Tibial artery (tissue), 4 donors: ENCODE results near the gene CASKIN2.
A peak's percentile ranks its signal among the peaks of the same experiment; 100 is the strongest.

ENCODE experiments used
- DNase-seq, 2 donors: peaks; one replicate each; pipeline ENCODE4 v3.0.0-alpha.2; 2019
- H3K27ac ChIP-seq, 2 donors: fragments of 200-600 bp; sonication (generic) in 1 of 2; 1 replicate in 1 of 2; 2 replicates in 1 of 2; pipeline ENCODE4 v1.5.1; 2018 to 2019; ENCODE audit warnings: mild to moderate bottlenecking in 1 of 2
- H3K27me3 ChIP-seq, 2 donors: fragments of 200-600 bp; sonication (generic) in 1 of 2; one replicate each; pipeline versions ENCODE4 v1.5.1 to v1.6.0; 2016 to 2019
- H3K36me3 ChIP-seq, 3 donors: fragments of 200-600 bp; sonication (generic) in 2 of 3; one replicate each; pipeline ENCODE4 v1.5.1; 2016 to 2019; ENCODE audit warnings: mild to moderate bottlenecking in 2 of 3
- H3K4me1 ChIP-seq, 4 donors: fragments of 200-600 bp; sonication (generic) in 2 of 4; 1 replicate in 3 of 4; 2 replicates in 1 of 4; pipeline ENCODE4 v1.5.1; 2016 to 2019
- H3K4me3 ChIP-seq, 2 donors: fragments of 200-600 bp; sonication (generic) in 1 of 2; 1 replicate in 1 of 2; 2 replicates in 1 of 2; pipeline ENCODE4 v1.5.1; 2018 to 2019; ENCODE audit warnings: mild to moderate bottlenecking in 2 of 2
- H3K9me3 ChIP-seq, 3 donors: fragments of 200-600 bp; sonication (generic) in 1 of 3; one replicate each; pipeline ENCODE4 v1.5.1; 2016 to 2019
- intact Hi-C: fragments of 100-400 bp; cut with DNase I; formaldehyde crosslinking; loops from one replicate; pipeline ENCODE4 v1.15.0; 2023; ENCODE audit warnings: low total_unique reads
- TF ChIP-seq, protein P1 (sequence below), 2 experiments: fragments of 200-600 bp in 1 of 2; fragments of 450-650 bp in 1 of 2; IDR thresholded peaks; one replicate each; pipeline ENCODE4 v1.5.1; 2017 to 2019; ENCODE audit warnings: antibody characterized with exemption in 2 of 2, mild to moderate bottlenecking in 1 of 2, moderate library complexity in 1 of 2

CASKIN2 gene, protein sequence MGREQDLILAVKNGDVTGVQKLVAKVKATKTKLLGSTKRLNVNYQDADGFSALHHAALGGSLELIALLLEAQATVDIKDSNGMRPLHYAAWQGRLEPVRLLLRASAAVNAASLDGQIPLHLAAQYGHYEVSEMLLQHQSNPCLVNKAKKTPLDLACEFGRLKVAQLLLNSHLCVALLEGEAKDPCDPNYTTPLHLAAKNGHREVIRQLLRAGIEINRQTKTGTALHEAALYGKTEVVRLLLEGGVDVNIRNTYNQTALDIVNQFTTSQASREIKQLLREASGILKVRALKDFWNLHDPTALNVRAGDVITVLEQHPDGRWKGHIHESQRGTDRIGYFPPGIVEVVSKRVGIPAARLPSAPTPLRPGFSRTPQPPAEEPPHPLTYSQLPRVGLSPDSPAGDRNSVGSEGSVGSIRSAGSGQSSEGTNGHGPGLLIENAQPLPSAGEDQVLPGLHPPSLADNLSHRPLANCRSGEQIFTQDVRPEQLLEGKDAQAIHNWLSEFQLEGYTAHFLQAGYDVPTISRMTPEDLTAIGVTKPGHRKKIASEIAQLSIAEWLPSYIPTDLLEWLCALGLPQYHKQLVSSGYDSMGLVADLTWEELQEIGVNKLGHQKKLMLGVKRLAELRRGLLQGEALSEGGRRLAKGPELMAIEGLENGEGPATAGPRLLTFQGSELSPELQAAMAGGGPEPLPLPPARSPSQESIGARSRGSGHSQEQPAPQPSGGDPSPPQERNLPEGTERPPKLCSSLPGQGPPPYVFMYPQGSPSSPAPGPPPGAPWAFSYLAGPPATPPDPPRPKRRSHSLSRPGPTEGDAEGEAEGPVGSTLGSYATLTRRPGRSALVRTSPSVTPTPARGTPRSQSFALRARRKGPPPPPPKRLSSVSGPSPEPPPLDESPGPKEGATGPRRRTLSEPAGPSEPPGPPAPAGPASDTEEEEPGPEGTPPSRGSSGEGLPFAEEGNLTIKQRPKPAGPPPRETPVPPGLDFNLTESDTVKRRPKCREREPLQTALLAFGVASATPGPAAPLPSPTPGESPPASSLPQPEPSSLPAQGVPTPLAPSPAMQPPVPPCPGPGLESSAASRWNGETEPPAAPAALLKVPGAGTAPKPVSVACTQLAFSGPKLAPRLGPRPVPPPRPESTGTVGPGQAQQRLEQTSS (N-terminal part only)

DNA sequence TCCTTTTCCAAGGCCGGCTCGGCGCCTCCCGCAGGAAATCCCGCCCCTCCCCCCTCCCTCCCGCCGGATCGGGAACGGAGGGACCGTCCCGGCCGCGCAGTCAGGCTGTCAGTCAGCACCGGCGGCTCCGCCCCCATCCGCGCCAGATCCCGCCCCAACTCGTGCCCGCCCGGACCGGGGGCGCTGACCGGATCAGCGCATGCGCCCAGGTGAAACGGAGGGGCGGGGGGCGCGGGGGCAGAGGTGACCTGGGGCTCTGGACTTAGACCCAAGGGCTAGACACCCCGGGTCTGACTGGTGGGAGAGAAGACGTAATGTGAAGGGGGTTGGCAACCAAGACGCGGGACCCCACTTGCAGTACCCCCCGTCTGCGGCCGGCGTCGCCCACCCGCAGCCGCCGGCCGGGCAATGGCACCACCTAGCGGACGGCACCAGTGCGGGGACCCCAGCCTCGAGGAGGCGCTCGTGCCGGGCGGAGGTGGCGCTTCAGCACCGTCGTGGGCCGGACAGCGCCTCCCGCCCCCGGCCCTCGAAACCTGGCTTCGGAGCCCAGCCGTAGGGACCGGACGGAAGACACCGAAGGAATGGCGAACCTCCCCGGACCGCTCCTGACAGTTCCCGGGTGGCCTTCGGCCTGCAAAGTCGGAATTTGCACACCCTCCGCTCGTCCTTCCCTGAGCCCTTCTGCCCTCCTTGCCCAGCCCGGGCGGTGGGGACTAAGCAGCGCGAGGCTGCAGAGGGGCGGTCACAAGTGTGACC, at the start of gene CASKIN2:
TSS of gene CASKIN2 (minus strand) at position 42 of the 759 bp plus-strand sequence. CDS start 1,733 bp downstream, outside the sequence.
- no peaks in the 10 kb centered on the region for H3K27me3 ChIP-seq
- intact Hi-C loops, result loop anchor here (2.0 to 10.0 kb wide), 3 partner anchors 89 to 1219 kb away; partner anchors contain the start of genes MFSD11 and SRSF2
- H3K9me3 ChIP-seq, result no peaks in the 10 kb centered on the region
- TF ChIP-seq, protein P1, sequence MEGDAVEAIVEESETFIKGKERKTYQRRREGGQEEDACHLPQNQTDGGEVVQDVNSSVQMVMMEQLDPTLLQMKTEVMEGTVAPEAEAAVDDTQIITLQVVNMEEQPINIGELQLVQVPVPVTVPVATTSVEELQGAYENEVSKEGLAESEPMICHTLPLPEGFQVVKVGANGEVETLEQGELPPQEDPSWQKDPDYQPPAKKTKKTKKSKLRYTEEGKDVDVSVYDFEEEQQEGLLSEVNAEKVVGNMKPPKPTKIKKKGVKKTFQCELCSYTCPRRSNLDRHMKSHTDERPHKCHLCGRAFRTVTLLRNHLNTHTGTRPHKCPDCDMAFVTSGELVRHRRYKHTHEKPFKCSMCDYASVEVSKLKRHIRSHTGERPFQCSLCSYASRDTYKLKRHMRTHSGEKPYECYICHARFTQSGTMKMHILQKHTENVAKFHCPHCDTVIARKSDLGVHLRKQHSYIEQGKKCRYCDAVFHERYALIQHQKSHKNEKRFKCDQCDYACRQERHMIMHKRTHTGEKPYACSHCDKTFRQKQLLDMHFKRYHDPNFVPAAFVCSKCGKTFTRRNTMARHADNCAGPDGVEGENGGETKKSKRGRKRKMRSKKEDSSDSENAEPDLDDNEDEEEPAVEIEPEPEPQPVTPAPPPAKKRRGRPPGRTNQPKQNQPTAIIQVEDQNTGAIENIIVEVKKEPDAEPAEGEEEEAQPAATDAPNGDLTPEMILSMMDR (IDR thresholded peaks at IDR 0.05), result peak; percentile 95 to 98
- H3K4me3 ChIP-seq, result peak within 1 kb of the TSS; percentile 83 to 97
- peaks cover 0 to 19% (median 6%) of the 10 kb centered on the region in 3 donors for H3K36me3 ChIP-seq
- peak; percentile 94 to 98 for DNase-seq
- peak within 1 kb of the TSS; percentile 87 to 93 for H3K27ac ChIP-seq
- H3K4me1 ChIP-seq, result peaks cover 0 to 56% (median 53%) of the 10 kb centered on the region in 4 donors

DNA sequence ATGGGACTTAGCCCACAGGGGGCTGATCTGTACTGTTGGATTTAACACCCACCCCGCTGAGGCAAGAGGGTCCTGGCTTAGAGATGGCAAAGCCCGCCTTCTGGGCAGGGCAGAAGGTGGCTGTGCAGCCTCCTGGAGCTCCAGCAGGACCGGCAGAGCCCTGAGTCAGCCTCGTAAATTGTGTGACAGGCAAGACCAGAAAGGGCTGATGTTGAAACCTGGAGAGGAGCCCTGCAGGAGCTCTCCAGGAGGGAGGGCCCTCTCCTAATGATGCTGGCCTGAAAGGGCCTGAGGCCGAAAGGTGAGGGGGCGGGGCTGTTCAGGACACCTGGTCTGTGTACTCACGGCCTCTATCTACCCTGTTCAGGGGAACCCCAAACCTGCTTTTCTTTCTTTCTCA, 49.7 kb upstream of the CASKIN2 start:
- no peak for DNase-seq
- Histone ChIP-seq H3K27me3 (no peaks in the 10 kb centered on the region), H3K4me3 (no peak overlapping the region), H3K9me3 (no peaks in the 10 kb centered on the region), H3K36me3 (peaks cover 0 to 63% (median 11%) of the 10 kb centered on the region in 3 donors), H3K27ac (no peak overlapping the region), H3K4me1 (peaks cover 0 to 3% (median 0%) of the 10 kb centered on the region in 4 donors)
- TF ChIP-seq, protein P1 (IDR thresholded peaks at IDR 0.05), result no peak
- intact Hi-C loops, result no loop called here

DNA sequence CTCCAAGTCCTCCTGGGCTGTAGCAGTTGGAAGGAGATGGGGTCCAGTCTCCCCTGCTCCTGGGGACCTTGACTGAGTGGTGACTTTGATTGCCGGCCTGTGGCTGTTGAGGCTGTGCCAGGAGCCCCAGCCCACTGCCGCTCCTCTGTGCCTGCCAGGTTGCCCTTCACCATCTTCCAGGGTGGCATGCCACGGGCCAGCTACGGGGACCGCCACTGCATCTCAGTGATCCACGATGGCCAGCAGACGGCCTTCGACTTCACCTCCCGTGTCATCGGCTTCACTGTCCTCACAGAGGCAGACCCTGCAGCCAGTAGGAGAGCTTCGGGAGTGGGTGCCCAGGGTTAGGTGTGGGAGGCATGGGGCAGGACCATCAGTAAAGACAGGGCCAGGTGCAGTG, 48.9 kb upstream of the CASKIN2 start:
- Histone ChIP-seq H3K9me3 (no peaks in the 10 kb centered on the region), H3K4me3 (no peak overlapping the region), H3K36me3 (peaks cover 0 to 55% (median 11%) of the 10 kb centered on the region in 3 donors), H3K27me3 (no peaks in the 10 kb centered on the region), H3K4me1 (peaks cover 0 to 3% (median 0%) of the 10 kb centered on the region in 4 donors), H3K27ac (no peak overlapping the region)
- TF ChIP-seq, protein P1 (IDR thresholded peaks at IDR 0.05), result no peak
- DNase-seq, result no peak
- intact Hi-C loops, result no loop called here

DNA sequence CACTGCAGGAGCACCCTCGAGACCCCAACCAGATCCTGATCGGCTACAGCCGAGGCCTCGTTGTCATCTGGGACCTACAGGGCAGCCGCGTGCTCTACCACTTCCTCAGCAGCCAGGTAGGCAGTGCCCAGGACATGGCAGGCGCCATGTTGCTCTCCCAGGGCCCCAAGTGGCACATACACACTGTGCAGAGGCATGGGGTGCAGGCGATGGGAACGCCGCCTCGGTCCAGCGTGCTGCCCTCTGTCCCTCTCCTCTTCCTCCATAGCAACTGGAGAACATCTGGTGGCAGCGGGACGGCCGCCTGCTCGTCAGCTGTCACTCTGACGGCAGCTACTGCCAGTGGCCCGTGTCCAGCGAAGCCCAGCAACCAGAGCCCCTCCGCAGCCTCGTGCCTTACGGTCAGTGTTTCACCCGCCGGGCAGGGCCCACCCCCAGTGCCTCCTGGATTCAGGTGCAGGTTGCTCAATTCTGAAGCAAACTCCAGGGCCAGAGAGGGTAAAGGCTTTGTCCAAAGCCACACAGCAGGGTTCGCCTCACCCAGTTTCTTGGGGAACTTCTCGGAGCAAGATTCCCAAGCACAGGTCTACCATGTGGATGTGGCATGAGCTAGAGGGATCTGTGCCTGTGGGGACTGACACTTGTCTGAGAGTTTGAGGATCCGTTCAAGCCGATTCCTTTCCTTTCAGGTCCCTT, 47.9 kb upstream of the CASKIN2 start:
- Histone ChIP-seq H3K27me3 (no peaks in the 10 kb centered on the region), H3K4me3 (no peak overlapping the region), H3K9me3 (no peaks in the 10 kb centered on the region), H3K4me1 (peaks cover 0 to 6% (median 0%) of the 10 kb centered on the region in 4 donors), H3K27ac (no peak overlapping the region), H3K36me3 (peaks cover 0 to 45% (median 11%) of the 10 kb centered on the region in 3 donors)
- intact Hi-C loops, result no loop called here
- DNase-seq, result no peak
- TF ChIP-seq, protein P1 (IDR thresholded peaks at IDR 0.05), result no peak
